ENCODE data around the gene ZNF385A.

Gene ZNF385A

DNA sequence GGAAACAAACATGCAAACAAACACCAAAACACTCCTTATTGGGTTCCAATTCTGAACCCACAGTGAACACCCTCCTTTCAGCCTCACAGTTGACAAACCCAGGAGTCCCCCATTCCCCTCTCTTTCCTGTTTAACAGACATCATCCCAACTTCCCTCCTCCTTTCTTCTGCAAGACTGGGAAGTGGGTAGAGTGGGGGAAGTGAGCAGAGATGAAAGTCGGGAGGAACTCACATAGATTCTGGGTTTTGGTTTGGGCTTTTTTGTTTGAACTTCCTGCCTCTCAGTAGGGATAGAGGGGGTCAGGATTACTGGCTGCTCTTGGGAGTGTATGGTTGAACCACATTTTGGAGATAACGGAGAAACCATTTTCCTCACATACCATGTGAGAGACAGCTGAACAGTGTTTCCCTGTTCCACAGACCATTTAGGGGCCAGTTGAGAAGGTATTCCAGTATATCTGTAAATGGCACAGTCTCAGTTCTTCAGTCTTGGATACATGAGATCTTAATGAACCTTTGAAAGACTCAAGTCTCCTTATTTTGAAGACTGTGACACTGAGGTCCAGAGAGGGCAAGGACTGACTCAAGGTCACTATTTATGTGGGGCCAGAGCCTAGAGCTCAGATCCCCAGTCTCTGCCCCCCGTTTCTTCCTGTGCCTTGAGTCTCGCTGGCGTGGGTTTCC lies 16.4 kb downstream of the ZNF385A start:
- TF ChIP-seq GATA3 (IDR thresholded peaks at IDR 0.05; ENCODE audit: low read depth, low read length) (no peak), GATA2 (IDR thresholded peaks at IDR 0.05; ENCODE audit: low read depth, low read length) (no peak)

DNA sequence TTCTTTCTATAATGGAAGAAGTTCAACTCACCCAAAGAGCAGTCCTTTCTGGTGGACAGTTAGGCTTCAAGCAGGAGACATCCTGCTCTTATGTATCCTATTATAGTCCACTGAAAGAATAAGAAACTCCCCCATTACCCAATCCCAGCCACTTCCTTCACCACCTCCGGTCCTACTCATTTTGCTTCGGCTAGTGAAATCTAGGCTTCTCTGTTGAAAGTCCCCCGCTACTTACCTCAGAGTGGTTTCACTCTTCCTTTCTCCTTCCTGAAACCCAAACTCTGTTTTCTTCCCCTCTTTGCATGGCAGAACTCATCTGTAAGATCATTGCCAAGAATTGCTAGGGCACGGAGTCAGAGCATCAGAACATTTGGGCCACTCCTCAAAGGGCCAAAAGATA lies 20.1 kb downstream of the ZNF385A start, which contains the start of gene GPR84:
Gene GPR84, minus strand, starts transcription at position 74 of the 400 bp plus-strand sequence. CDS start 635 bp downstream, outside the sequence.
- no peak for TF ChIP-seq GATA2 (IDR thresholded peaks at IDR 0.05; ENCODE audit: low read depth, low read length)
- TF ChIP-seq GATA3 (IDR thresholded peaks at IDR 0.05; ENCODE audit: low read depth, low read length) = no peak

DNA sequence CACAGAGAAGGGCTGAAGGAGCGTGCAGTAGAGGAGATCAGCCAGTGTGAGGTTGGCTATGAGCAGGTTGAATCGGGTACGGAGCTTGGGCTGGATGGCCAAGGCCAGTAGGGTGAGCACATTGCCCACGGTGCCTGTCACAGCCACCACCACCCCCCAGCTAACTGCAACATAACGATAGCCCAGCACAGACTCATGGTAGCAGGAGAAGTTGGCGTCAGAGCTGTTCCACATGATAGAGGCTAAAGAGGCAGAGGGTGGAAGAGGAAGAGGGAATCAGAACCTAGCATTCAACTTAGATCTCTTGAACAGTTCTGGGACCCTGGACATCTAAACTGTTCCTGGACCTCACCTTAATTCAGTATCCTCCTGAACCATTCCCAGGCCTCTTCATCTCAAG lies 20.9 kb downstream of the ZNF385A start:
- TF ChIP-seq GATA3 (IDR thresholded peaks at IDR 0.05; ENCODE audit: low read depth, low read length) = no peak
- TF ChIP-seq GATA2 (IDR thresholded peaks at IDR 0.05; ENCODE audit: low read depth, low read length) = no peak

DNA sequence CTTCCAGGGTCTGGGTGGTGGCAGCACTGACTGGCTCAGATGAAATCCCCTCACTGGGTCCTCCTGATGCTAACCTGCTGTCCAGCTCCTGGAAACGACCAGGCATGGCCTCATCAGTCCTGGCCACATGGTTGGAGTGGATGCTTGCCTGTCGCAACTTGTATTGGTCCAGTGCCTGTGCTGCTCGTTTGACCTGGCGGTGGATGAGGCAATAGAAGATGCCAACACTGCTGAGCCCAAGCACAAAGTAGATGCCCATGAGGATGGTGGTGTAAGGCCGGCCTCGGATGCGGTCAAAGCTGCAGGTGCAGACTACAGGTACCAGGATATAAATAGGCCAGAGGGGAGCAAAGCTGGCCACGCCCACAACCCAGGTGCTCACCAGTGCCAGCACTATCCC lies 21.5 kb downstream of the ZNF385A start:
- TF ChIP-seq GATA2 (IDR thresholded peaks at IDR 0.05; ENCODE audit: low read depth, low read length) (no peak), GATA3 (IDR thresholded peaks at IDR 0.05; ENCODE audit: low read depth, low read length) (no peak)

DNA sequence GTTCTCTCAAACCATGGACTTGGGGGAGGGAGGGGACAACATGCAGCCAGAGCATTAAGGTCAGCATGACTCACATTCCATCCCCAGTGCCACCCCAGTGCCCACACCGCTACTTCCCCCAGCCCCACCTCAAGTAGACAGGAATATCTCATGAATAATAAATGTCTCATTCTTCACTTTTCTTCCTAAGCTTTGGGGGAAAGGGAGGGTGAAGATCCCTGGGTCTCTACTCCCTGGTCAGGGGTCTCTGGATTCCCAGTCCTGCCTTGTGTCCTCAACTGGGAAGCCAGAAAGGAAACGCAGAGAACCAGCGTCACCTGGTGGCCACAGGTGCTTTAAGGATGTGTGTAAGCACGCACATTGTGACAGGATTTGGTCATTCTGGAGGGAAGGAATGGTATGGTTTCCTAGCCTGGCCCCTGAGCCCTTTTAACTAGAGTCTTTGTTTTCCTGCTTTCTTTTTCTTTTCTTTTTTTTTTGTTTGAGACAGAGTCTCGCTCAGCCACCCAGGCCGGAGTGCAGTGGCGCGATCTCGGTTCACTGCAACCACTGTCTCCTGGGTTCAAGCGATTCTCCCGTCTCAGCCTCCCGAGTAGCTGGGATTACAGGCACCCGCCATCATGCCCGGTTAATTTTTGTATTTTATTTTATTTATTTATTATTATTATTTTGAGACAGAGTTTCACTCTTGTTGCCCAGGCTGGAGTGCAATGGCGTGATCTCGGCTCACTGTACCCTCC lies 23.6 kb downstream of the ZNF385A start:
- TF ChIP-seq GATA3 (IDR thresholded peaks at IDR 0.05; ENCODE audit: low read depth, low read length) = no peak
- TF ChIP-seq GATA2 (IDR thresholded peaks at IDR 0.05; ENCODE audit: low read depth, low read length) = no peak

DNA sequence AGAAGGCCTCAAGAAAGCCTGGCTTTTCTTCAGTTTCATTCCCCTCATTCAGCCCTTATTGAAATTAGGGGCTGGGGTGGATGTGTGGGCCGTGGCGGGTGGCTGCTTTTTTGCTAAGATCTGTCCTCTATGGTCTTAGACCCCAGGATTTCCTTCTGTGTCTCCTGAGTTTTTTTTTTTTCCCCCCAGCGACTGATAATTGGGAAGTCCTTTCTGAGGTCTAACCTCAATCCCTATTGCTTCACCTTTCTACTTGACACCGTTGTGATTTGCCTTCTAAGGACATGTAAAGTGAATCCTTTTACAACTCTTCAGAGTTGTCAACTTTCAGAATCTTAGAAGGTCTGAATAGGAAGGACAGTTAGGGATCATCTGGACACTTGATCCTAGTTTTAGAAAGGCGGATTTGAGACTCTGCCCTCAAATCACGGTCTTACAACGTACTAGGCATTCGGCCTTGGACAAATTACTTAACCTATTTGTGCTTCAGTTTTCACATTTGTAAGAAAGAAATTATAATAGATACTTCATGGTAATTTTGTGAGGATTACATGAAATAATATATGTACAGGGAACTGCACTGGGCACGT lies 24.7 kb downstream of the ZNF385A start:
- TF ChIP-seq GATA2 (IDR thresholded peaks at IDR 0.05; ENCODE audit: low read depth, low read length) = no peak
- no peak for TF ChIP-seq GATA3 (IDR thresholded peaks at IDR 0.05; ENCODE audit: low read depth, low read length)

DNA sequence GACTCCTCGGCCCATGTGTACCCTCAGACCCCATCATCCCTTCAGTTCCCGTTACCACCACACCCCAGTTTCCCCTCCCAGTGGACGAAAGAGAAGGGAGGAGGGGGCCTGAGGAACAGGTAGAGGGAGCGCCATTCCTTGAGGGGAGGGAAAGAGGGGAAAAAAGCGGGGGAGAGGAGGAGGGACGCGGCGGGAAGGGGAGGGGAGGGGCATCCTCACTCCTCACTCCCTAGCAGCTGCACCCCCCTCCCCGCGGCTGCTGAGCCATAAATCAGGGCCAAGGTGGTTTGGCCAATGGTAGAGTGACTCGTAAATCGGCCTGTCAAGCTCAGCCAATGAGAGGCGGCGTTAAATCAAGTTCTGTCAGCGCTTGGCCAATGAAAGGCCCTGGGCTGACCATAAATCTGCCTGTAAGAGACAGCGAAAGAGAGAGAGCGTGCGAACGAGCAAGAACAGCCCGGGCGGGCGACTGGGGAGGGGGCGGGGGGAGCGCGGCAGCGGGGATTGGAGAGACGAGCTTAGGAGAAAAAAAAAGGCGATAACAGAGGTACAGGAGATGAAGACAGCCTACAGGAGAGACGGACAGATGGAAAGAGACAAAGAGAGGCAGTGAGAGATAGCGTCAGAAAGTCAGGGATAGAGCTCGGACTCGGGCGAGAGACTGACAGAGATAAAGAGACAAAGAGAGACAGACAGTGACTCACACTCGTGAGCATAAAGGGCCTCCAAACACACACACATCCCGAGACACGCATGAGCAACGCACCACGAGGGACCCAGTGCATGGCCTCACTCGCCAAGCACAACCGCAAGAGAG lies 25.4 kb downstream of the ZNF385A start:
- TF ChIP-seq GATA2 (IDR thresholded peaks at IDR 0.05; ENCODE audit: low read depth, low read length) (no peak), GATA3 (IDR thresholded peaks at IDR 0.05; ENCODE audit: low read depth, low read length) (no peak)

DNA sequence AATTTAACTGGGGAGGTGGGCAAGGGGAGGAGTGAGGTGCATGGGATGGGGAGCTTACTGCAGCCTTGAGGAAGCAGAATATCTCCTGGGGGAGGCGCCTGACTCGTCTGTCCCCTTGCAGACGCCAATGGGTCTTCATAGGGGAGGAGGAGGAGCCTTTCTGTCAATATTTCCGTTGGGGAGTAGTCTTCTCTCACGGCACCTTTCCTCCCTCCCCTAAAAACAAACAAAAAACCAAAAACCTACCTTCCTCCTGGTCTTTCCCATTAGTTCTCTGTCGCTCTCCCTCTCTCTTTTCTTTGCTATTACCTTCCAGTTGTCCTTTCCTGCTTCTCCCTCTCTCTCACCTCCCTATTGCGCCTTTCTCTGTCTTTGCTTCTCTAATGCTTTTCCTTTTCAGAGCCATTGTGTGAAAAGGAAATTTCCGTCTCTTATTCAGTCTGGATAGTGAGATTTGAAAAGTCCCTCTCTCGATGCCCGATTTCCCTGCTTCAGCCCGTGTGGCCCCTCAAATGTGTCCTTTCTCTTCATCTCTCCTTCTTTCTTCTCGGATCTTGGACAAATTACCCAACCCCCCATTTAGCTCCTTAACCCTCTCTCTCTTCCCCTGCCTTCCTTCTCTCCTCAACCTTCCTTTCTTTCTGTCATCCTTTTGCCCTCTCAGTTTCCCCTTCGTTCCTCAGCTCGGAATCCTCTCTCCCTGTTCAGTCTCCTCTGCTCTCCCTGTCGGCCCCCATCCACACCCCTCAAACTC lies 26.2 kb downstream of the ZNF385A start:
- TF ChIP-seq GATA3 (IDR thresholded peaks at IDR 0.05; ENCODE audit: low read depth, low read length) (no peak), GATA2 (IDR thresholded peaks at IDR 0.05; ENCODE audit: low read depth, low read length) (no peak)

DNA sequence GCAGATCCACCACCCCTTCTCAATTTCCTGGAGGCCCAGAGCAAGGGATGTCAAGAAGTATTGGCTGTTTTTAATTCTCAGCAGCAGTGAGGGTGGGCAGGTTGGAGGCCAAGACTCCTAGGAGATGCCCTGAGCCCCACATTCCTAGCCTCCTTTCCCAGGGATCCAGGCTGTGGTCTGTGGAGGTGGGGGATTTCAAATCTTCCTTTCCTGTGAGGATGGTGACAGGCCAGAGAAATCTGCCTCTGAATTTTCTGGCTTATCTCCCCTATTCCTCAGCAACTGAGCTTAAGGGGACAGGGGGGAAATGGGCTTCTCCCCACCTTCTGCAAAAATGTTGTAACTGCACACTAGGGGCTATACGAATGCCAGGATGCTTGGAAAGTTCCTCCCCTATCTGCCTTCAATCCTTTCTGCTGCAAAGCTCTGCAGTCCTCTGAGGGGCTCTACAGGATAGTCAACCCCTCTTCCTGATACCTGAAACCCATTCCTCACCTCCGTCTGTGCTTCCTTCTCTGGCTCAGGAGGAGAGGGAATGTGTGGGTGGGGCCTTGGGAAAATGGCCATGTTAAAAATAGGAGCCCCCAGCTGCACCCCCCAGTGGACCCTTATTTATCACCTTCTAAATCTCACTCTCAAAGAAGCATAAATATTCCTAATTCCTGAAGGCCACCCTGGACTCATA lies 26.9 kb downstream of the ZNF385A start:
- TF ChIP-seq GATA3 (IDR thresholded peaks at IDR 0.05; ENCODE audit: low read depth, low read length) (no peak), GATA2 (IDR thresholded peaks at IDR 0.05; ENCODE audit: low read depth, low read length) (no peak)

DNA sequence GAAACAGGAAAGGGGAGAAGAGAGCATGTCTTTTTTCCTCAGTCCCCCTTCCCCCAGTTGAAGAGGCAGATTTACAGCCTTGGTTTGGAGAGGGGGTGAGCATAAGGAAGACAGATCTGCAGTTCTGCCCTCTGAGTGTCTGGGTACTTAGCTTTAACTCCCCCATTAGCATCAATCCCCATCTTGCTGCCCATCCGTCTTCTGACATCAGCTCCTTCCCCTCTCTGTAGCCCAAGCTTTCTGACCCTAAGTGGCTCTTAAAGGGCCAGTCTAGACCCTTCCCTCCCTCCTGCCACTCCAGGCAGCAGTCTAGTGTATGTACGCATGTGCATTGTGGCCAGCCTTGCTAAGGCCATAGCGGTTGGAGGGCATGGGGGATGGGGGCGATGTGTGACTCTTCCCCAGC lies 27.6 kb downstream of the ZNF385A start:
- TF ChIP-seq GATA2 (IDR thresholded peaks at IDR 0.05; ENCODE audit: low read depth, low read length) (no peak), GATA3 (IDR thresholded peaks at IDR 0.05; ENCODE audit: low read depth, low read length) (no peak)

DNA sequence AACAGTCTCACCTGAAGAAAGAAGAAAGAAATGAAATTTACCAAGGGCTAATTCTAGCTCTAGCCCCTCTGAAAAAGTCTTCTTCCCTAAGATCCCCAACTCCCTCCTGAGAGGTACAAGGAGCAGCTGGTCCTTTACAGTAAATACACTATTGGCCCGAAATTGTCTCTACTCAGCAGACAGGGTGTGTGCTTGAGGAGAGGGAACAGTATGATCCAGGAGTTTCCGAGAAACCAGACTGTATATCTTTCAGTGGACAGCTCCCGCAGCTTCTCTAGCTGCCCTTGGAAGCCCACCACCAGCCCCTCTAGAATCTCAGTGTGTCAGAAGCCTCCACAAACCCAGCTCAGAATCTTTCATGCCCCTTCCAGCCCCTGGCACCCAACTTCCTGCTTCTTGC lies 28.3 kb downstream of the ZNF385A start:
- no peak for TF ChIP-seq GATA3 (IDR thresholded peaks at IDR 0.05; ENCODE audit: low read depth, low read length)
- TF ChIP-seq GATA2 (IDR thresholded peaks at IDR 0.05; ENCODE audit: low read depth, low read length) = no peak

DNA sequence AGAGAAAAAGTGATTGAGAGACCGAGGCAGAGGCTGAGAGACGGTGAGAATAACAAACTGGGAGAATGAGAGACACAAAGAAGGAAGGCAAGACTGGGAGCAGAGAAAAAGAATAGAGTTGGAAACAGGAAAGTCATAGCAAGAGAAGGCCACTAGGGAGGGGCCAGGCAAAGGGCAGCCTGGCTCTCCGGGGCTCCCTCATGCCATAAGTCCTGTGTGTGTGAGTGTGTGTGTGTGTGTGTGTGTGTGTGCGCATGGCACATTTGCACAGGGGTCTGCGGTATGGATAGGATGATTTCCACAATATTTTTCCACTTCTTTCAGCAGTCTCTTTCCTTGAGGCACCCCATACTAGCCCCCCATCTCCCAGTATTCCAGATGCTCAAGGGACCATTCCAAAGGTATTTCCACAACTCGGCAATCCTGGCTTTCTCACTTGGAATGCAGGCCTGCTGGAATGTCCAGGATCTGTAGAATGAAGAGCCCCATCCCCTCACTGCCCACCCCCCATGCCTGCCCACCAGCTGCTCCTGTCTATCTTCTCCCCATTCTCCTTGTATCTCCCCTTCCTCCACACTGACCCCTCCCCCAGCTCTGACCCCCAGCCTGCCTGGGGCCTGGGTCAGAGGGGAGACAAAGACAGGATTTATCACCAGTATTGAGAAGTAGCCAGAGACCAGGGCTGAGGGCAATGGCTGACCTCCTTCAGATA lies 29.3 kb downstream of the ZNF385A start:
- no peak for TF ChIP-seq GATA2 (IDR thresholded peaks at IDR 0.05; ENCODE audit: low read depth, low read length)
- TF ChIP-seq GATA3 (IDR thresholded peaks at IDR 0.05; ENCODE audit: low read depth, low read length) = no peak

All from SH-SY5Y (cell line).